Renal pelvis (tissue), 4 donors: ENCODE measurements around the gene PNMA6E. TPM values are rescaled to one million over a fixed set of nuclear protein-coding genes. Genes with fewer than 3 reads are reported as not detected.

ENCODE experiments used
- DNase-seq: peaks from one replicate; pipeline ENCODE4 v3.0.0-alpha.2; 2013
- polyA plus RNA-seq, 3 donors: library from polyadenylated mRNA; unstranded; fragments of 120-200 nt; gene quantifications; one replicate each; pipeline ENCODE4 v1.2.1, GENCODE V29; 2013; ENCODE audit not compliant: insufficient read length in 3 of 3

Gene PNMA6E
- polyA plus RNA-seq, 3 donors = not detected

- DNase-seq = no peak
Measured at GRCh38 chrX:153352858-153353257, 48.3 kb downstream of the PNMA6E start.

GRCh38 chrX:153351981-153352380, 49.2 kb downstream of the PNMA6E start:
- DNase-seq = no peak

- no peak for DNase-seq
Measured at GRCh38 chrX:153349952-153350351, 51.2 kb downstream of the PNMA6E start.

DNA sequence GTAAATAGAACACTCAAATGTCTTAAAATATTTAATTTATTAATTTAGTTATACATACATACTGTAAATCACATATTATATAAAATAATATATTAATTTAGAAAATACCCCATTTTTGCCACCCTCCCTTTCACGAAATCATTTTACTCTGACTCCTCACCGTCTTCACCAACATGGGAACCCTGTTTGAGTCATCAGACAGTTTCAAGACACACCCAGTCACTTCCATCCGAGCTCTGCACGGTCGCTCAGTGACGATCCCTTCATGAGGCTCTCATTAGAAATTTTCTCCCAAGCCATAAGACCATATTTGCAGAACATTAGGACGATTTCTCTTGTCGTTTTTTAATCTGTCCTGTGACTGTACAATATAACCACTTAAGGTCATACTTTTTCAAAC, 52.7 kb downstream of the PNMA6E start:
- DNase-seq = no peak

GRCh38 chrX:153347530-153347929, 53.6 kb downstream of the PNMA6E start:
- no peak for DNase-seq

Other genes starting within 250 kb of the PNMA6E start
- not detected for gene MAGEA1, start 222.1 kb downstream of the PNMA6E start, polyA plus RNA-seq
- under 1 TPM; 0.22 to 0.44 (median 0.27) TPM for gene PNMA6F, start 79.6 kb downstream of the PNMA6E start, polyA plus RNA-seq
- 10 to 100 TPM; 19.2 to 22.6 (median 21.0) TPM for gene ZNF275, start 67.2 kb downstream of the PNMA6E start, polyA plus RNA-seq
- 1 to 10 TPM in 1 of 3 donors, under 1 TPM in 2; 0.87 to 1.1 (median 0.99) TPM for gene ZFP92, start 10.1 kb upstream of the PNMA6E start, polyA plus RNA-seq
- gene TREX2, start 44.7 kb upstream of the PNMA6E start, polyA plus RNA-seq = under 1 TPM; 0.48 to 0.54 (median 0.50) TPM
- 10 to 100 TPM; 28.2 to 35.2 (median 32.1) TPM for gene HAUS7, start 69.2 kb upstream of the PNMA6E start, polyA plus RNA-seq
- 100 to 1,000 TPM; 153 to 210 (median 155) TPM for gene BGN, start 93.6 kb upstream of the PNMA6E start, polyA plus RNA-seq
- gene ATP2B3, start 116.3 kb upstream of the PNMA6E start, polyA plus RNA-seq = under 1 TPM; 0.17 to 0.28 (median 0.28) TPM
- gene CCNQ, start 197.8 kb upstream of the PNMA6E start, polyA plus RNA-seq = 10 to 100 TPM; 17.3 to 22.2 (median 20.4) TPM
- gene DUSP9, start 245.9 kb upstream of the PNMA6E start, polyA plus RNA-seq = 10 to 100 TPM; 47.5 to 62.2 (median 53.3) TPM